ENCODE results near the gene DUSP22.

The DUSP22 gene

GRCh38 chr6:296151-297122 lies 4.2 kb downstream of the DUSP22 start:
- no peak for FAIRE-seq
- TF ChIP-seq POLR2A (IDR thresholded peaks at IDR 0.05; ENCODE audit: low read depth, low read length), result no peak
- DNase-seq (ENCODE audit: insufficient read length, low spot score), result no peak

- FAIRE-seq (no peak), DNase-seq (ENCODE audit: insufficient read length, low spot score) (no peak)
- no peak for TF ChIP-seq POLR2A (IDR thresholded peaks at IDR 0.05; ENCODE audit: low read depth, low read length)
Observed at GRCh38 chr6:297571-298232, 5.4 kb downstream of the DUSP22 start.

- DNase-seq (ENCODE audit: insufficient read length, low spot score) (no peak), FAIRE-seq (no peak)
- TF ChIP-seq POLR2A (IDR thresholded peaks at IDR 0.05; ENCODE audit: low read depth, low read length), result no peak
Observed at GRCh38 chr6:298233-299103, 6.2 kb downstream of the DUSP22 start.

- no peak for TF ChIP-seq POLR2A (IDR thresholded peaks at IDR 0.05; ENCODE audit: low read depth, low read length)
- DNase-seq (ENCODE audit: insufficient read length, low spot score), result no peak
- FAIRE-seq, result no peak
Observed at GRCh38 chr6:299104-299980, 7.1 kb downstream of the DUSP22 start.

GRCh38 chr6:300026-300425 lies 7.7 kb downstream of the DUSP22 start:
- TF ChIP-seq POLR2A (IDR thresholded peaks at IDR 0.05; ENCODE audit: low read depth, low read length), result no peak
- DNase-seq (ENCODE audit: insufficient read length, low spot score), result no peak
- no peak for FAIRE-seq

GRCh38 chr6:300494-301198 lies 8.4 kb downstream of the DUSP22 start:
- DNase-seq (ENCODE audit: insufficient read length, low spot score) (no peak), FAIRE-seq (no peak)
- no peak for TF ChIP-seq POLR2A (IDR thresholded peaks at IDR 0.05; ENCODE audit: low read depth, low read length)

- no peak for FAIRE-seq
- no peak for TF ChIP-seq POLR2A (IDR thresholded peaks at IDR 0.05; ENCODE audit: low read depth, low read length)
Observed at GRCh38 chr6:301526-301925, 9.2 kb downstream of the DUSP22 start.

GRCh38 chr6:301929-302705 lies 9.8 kb downstream of the DUSP22 start:
- DNase-seq (ENCODE audit: insufficient read length, low spot score) (no peak), FAIRE-seq (no peak)
- no peak for TF ChIP-seq POLR2A (IDR thresholded peaks at IDR 0.05; ENCODE audit: low read depth, low read length)

More at GRCh38 chr6:301526-301925, 9.2 kb downstream of the DUSP22 start:
- no peak for DNase-seq (ENCODE audit: insufficient read length, low spot score)

- TF ChIP-seq POLR2A (IDR thresholded peaks at IDR 0.05; ENCODE audit: low read depth, low read length), result no peak
- FAIRE-seq (no peak), DNase-seq (ENCODE audit: insufficient read length, low spot score) (no peak)
Observed at GRCh38 chr6:302760-303159, 10.5 kb downstream of the DUSP22 start.

- no peak for FAIRE-seq
- no peak for DNase-seq (ENCODE audit: insufficient read length, low spot score)
- TF ChIP-seq POLR2A (IDR thresholded peaks at IDR 0.05; ENCODE audit: low read depth, low read length), result no peak
Observed at GRCh38 chr6:303263-303662, 11.0 kb downstream of the DUSP22 start.

GRCh38 chr6:303948-304558 lies 11.8 kb downstream of the DUSP22 start:
- DNase-seq (ENCODE audit: insufficient read length, low spot score), result no peak
- no peak for FAIRE-seq
- no peak for TF ChIP-seq POLR2A (IDR thresholded peaks at IDR 0.05; ENCODE audit: low read depth, low read length)

All from H54 (cell line).